SU-DHL-6 (cell line): ENCODE measurements around the gene TBK1.

Experiments used
- H2AFZ ChIP-seq: fragments of 200-600 bp; sonication (generic); 2 replicates; pipeline ENCODE4 v1.6.1; 2014; ENCODE audit warnings: low read depth, mild to moderate bottlenecking, moderate library complexity, mixed read lengths, antibody characterized with exemption, low read length; ENCODE audit not compliant: severe bottlenecking
- H3F3A ChIP-seq: fragments of 200-600 bp; shearing (Covaris generic); 2 replicates; pipeline ENCODE4 v1.6.0; 2016; ENCODE audit warnings: antibody characterized with exemption, mild to moderate bottlenecking; ENCODE audit not compliant: insufficient read depth
- H3K27ac ChIP-seq: fragments of 200-600 bp; sonication (generic); 2 replicates; pipeline ENCODE4 v1.5.1; 2016; ENCODE audit warnings: low read depth, mild to moderate bottlenecking, low read length, moderate library complexity, mixed read lengths
- H3K27me3 ChIP-seq: fragments of 200-600 bp; sonication (generic), shearing (Covaris generic); 2 replicates; pipeline ENCODE4 v1.6.0; 2014; ENCODE audit warnings: mild to moderate bottlenecking, low read length
- H3K36me3 ChIP-seq: fragments of 200-600 bp; sonication (generic); 2 replicates; pipeline ENCODE4 v1.6.1; 2014; ENCODE audit warnings: mild to moderate bottlenecking, low read length, mixed read lengths
- H3K4me2 ChIP-seq: fragments of 300-600, 200-600 bp; shearing (Covaris generic), sonication (generic); 2 replicates; pipeline ENCODE4 v1.6.0; 2014; ENCODE audit warnings: low read length, low read depth, mild to moderate bottlenecking; ENCODE audit not compliant: poor library complexity, severe bottlenecking
- H3K4me3 ChIP-seq: fragments of 200-600 bp; sonication (generic); 2 replicates; pipeline ENCODE4 v1.5.1; 2014; ENCODE audit warnings: antibody characterized with exemption, low read length, mild to moderate bottlenecking, mixed read lengths; ENCODE audit not compliant: insufficient read depth, poor library complexity, severe bottlenecking
- H3K79me2 ChIP-seq: fragments of 200-600 bp; sonication (generic); 2 replicates; pipeline ENCODE4 v1.6.1; 2014; ENCODE audit warnings: mild to moderate bottlenecking, low read length, moderate library complexity; ENCODE audit not compliant: insufficient read depth
- H3K9ac ChIP-seq: fragments of 200-600 bp; sonication (generic); 2 replicates; pipeline ENCODE4 v1.7.0; 2014; ENCODE audit warnings: mild to moderate bottlenecking, low read length
- H3K9me2 ChIP-seq: fragments of 200-600 bp; sonication (generic); replicated peaks from 2 replicates; pipeline ENCODE4 v1.6.1; 2014; ENCODE audit warnings: low read length; ENCODE audit not compliant: insufficient read depth
- H3K9me3 ChIP-seq: fragments of 200-600 bp; sonication (generic); 2 replicates; pipeline ENCODE4 v1.6.1; 2014; ENCODE audit warnings: low read length, mixed read lengths; ENCODE audit not compliant: insufficient read depth
- H4K20me1 ChIP-seq: fragments of 200-600 bp; sonication (generic); 2 replicates; pipeline ENCODE4 v1.6.1; 2014; ENCODE audit warnings: low read depth, mild to moderate bottlenecking, antibody characterized with exemption, low read length, moderate library complexity, mixed read lengths
- CTCF ChIP-seq: fragments of 200-600 bp; sonication (generic); IDR thresholded peaks from one replicate; pipeline ENCODE4 v1.5.1; 2017; ENCODE audit warnings: antibody characterized with exemption, mild to moderate bottlenecking, low read length, moderate library complexity; ENCODE audit not compliant: insufficient read depth, poor library complexity, severe bottlenecking
- EZH2phosphoT487 ChIP-seq: fragments of 200-600 bp; sonication (generic), shearing (Covaris generic); conservative IDR thresholded peaks from 2 replicates; pipeline ENCODE4 v1.6.1; 2018; ENCODE audit warnings: mild to moderate bottlenecking, antibody characterized with exemption, low read length, moderate library complexity, mixed read lengths

Gene TBK1

GRCh38 chr12:64494998-64495729, 43.2 kb downstream of the TBK1 start:
- H3K9ac ChIP-seq = no peak overlapping the region

GRCh38 chr12:64496839-64497400, 45.0 kb downstream of the TBK1 start:
- no peak overlapping the region for H3K9ac ChIP-seq
- no peaks in the 10 kb centered on the region for H3K27me3 ChIP-seq
- H3K4me3 ChIP-seq = no peak overlapping the region
- no peak overlapping the region for H2AFZ ChIP-seq
- no peaks in the 10 kb centered on the region for H4K20me1 ChIP-seq
- no peaks in the 10 kb centered on the region for H3K9me2 ChIP-seq
- no peak overlapping the region for H3K4me2 ChIP-seq
- H3K27ac ChIP-seq = no peak overlapping the region
- H3K36me3 ChIP-seq = peaks cover 59% of the 10 kb centered on the region
- H3F3A ChIP-seq = peaks cover 15% of the 10 kb centered on the region
- H3K9me3 ChIP-seq = no peaks in the 10 kb centered on the region
- H3K79me2 ChIP-seq = no peaks in the 10 kb centered on the region
- TF ChIP-seq CTCF (no peak), EZH2phosphoT487 (no peak)

More at GRCh38 chr12:64494998-64495729, 43.2 kb downstream of the TBK1 start:
- no peaks in the 10 kb centered on the region for H3K9me3 ChIP-seq
- peaks cover 64% of the 10 kb centered on the region for H3K36me3 ChIP-seq
- H3K9me2 ChIP-seq = no peaks in the 10 kb centered on the region
- H3K27ac ChIP-seq = no peak overlapping the region
- H3K4me2 ChIP-seq = no peak overlapping the region
- no peaks in the 10 kb centered on the region for H3K27me3 ChIP-seq
- H3K4me3 ChIP-seq = no peak overlapping the region
- H2AFZ ChIP-seq = no peak overlapping the region
- TF ChIP-seq EZH2phosphoT487 (no peak), CTCF (no peak)
- no peaks in the 10 kb centered on the region for H4K20me1 ChIP-seq
- H3K79me2 ChIP-seq = no peaks in the 10 kb centered on the region
- peaks cover 16% of the 10 kb centered on the region; the same call in 1 of the 2 replicates for H3F3A ChIP-seq

GRCh38 chr12:64497484-64497883, 45.6 kb downstream of the TBK1 start:
- Histone ChIP-seq H2AFZ (no peak overlapping the region), H3K27ac (no peak overlapping the region), H3F3A (peaks cover 15% of the 10 kb centered on the region), H3K9me3 (no peaks in the 10 kb centered on the region), H3K79me2 (no peaks in the 10 kb centered on the region), H3K4me2 (no peak overlapping the region), H4K20me1 (no peaks in the 10 kb centered on the region), H3K27me3 (no peaks in the 10 kb centered on the region), H3K4me3 (no peak overlapping the region), H3K36me3 (peaks cover 60% of the 10 kb centered on the region), H3K9me2 (no peaks in the 10 kb centered on the region), H3K9ac (no peak overlapping the region)
- TF ChIP-seq EZH2phosphoT487 (no peak), CTCF (no peak)
